ENCODE measurements around the gene MTHFD1.

MTHFD1 gene

DNA sequence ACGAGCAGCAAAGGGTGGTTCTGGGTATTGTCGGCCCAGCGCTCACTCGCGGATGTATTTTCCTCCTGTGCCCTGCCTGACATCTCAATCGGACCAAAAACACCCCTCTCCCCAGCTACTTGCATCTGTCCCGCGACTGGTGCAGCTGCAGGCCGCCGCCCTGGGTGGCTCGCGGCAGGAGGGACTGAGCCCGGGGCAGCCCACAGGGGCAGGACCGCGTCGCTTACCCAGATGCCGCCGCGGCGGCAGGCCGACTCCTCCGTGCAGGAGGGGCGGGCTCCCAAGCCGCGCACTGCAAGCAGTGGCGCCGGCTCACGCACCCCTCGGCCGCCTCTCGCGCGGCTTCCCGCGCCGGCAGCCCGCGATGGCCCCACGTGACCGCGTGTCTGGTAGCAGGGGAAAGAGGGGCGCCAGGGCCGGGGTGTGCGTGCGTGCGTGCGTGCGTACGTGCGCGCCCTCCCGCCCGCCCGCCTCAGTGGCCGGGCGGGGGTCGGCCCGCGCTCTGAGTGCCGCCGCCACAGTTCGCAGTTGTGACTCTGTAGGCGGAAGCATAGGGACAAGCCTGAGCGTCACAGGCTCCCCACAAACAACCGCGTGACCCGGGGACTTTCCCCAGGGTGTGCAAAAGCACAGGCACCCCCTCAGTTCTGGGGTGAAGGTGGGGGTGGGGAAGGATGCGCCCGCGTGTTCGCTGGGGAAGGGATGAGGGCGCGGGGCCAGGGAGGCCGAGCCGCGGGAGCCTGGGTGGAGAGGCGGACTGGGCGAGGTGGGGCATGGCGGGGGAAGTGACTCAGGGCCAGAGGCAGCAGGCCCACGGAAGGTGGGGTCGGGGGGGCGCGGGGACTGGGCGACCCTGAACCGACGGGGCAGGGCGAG lies 115.5 kb downstream of the MTHFD1 start, which contains the start of gene ZBTB25:
Gene ZBTB25, minus strand, starts transcription at position 405 of the 876 bp plus-strand sequence. CDS start 13,305 bp downstream, outside the sequence.
- ATAC-seq (ENCODE audit: low read depth): peak; percentile 66
- peaks cover 48% of the 10 kb centered on the region for H3K4me1 ChIP-seq (ENCODE audit: insufficient read depth, poor library complexity, severe bottlenecking)

GRCh38 chr14:64504310-64504896 lies 116.2 kb downstream of the MTHFD1 start, which contains the start of gene ZBTB1:
Gene ZBTB1 (plus strand): TSS chr14:64504770. CDS start chr14:64521505, 16,735 bp downstream.
- Histone ChIP-seq H3K27me3 (ENCODE audit: insufficient read depth, poor library complexity, severe bottlenecking) (no peaks in the 10 kb centered on the region), H3K4me1 (ENCODE audit: insufficient read depth, poor library complexity, severe bottlenecking) (peaks cover 48% of the 10 kb centered on the region), H3K9me3 (ENCODE audit: severe bottlenecking) (no peaks in the 10 kb centered on the region), H3K4me3 (ENCODE audit: severe bottlenecking) (peak within 1 kb of the TSS; percentile 81), H3K27ac (ENCODE audit: poor library complexity, severe bottlenecking) (peak within 1 kb of the TSS; percentile 97), H3K36me3 (ENCODE audit: low read depth) (peaks cover 7% of the 10 kb centered on the region)
- ATAC-seq (ENCODE audit: low read depth) (peak; percentile 58), DNase-seq (ENCODE audit: low spot score) (peak; percentile 91)
- TF ChIP-seq CTCF (IDR thresholded peaks at IDR 0.05; ENCODE audit: poor library complexity, severe bottlenecking): no peak

More for the DNA sequence above, 115.5 kb downstream of the MTHFD1 start, which contains the start of gene ZBTB25:
- peak; percentile 97 for DNase-seq (ENCODE audit: low spot score)
- Histone ChIP-seq H3K27me3 (ENCODE audit: insufficient read depth, poor library complexity, severe bottlenecking) (no peaks in the 10 kb centered on the region), H3K27ac (ENCODE audit: poor library complexity, severe bottlenecking) (peak within 1 kb of the TSS; percentile 97), H3K9me3 (ENCODE audit: severe bottlenecking) (no peaks in the 10 kb centered on the region), H3K4me3 (ENCODE audit: severe bottlenecking) (peak within 1 kb of the TSS; percentile 81), H3K36me3 (ENCODE audit: low read depth) (peaks cover 14% of the 10 kb centered on the region)
- TF ChIP-seq CTCF (IDR thresholded peaks at IDR 0.05; ENCODE audit: poor library complexity, severe bottlenecking): no peak

- peaks cover 48% of the 10 kb centered on the region for H3K4me1 ChIP-seq (ENCODE audit: insufficient read depth, poor library complexity, severe bottlenecking)
- no peak for TF ChIP-seq CTCF (IDR thresholded peaks at IDR 0.05; ENCODE audit: poor library complexity, severe bottlenecking)
- H3K36me3 ChIP-seq (ENCODE audit: low read depth): no peaks in the 10 kb centered on the region
- H3K4me3 ChIP-seq (ENCODE audit: severe bottlenecking): peak overlapping the region; percentile 81
- H3K27ac ChIP-seq (ENCODE audit: poor library complexity, severe bottlenecking): peak overlapping the region; percentile 97
- no peaks in the 10 kb centered on the region for H3K27me3 ChIP-seq (ENCODE audit: insufficient read depth, poor library complexity, severe bottlenecking)
- DNase-seq (ENCODE audit: low spot score) (peak; percentile 95), ATAC-seq (ENCODE audit: low read depth) (peak; percentile 44)
- no peaks in the 10 kb centered on the region for H3K9me3 ChIP-seq (ENCODE audit: severe bottlenecking)
Measured at GRCh38 chr14:64504897-64505794, 117.0 kb downstream of the MTHFD1 start.

- Histone ChIP-seq H3K36me3 (ENCODE audit: low read depth) (peaks cover 6% of the 10 kb centered on the region), H3K9me3 (ENCODE audit: severe bottlenecking) (no peaks in the 10 kb centered on the region), H3K4me1 (ENCODE audit: insufficient read depth, poor library complexity, severe bottlenecking) (peaks cover 47% of the 10 kb centered on the region), H3K27ac (ENCODE audit: poor library complexity, severe bottlenecking) (peak overlapping the region; percentile 97), H3K4me3 (ENCODE audit: severe bottlenecking) (no peak overlapping the region), H3K27me3 (ENCODE audit: insufficient read depth, poor library complexity, severe bottlenecking) (no peaks in the 10 kb centered on the region)
- TF ChIP-seq CTCF (IDR thresholded peaks at IDR 0.05; ENCODE audit: poor library complexity, severe bottlenecking): no peak
- DNase-seq (ENCODE audit: low spot score): no peak
- no peak for ATAC-seq (ENCODE audit: low read depth)
Measured at GRCh38 chr14:64506721-64507120, 118.6 kb downstream of the MTHFD1 start.
